Lower leg skin (tissue), 3 donors: ENCODE data around the gene DDX39B.

Experiments used
- CTCF ChIP-seq, 3 donors: fragments of 450-650 bp; IDR thresholded peaks; one replicate each; pipeline ENCODE4 v1.5.1; 2016; ENCODE audit warnings: antibody characterized with exemption in 3 of 3, mild to moderate bottlenecking in 3 of 3, moderate library complexity in 2 of 3
- POLR2A ChIP-seq, 2 donors: fragments of 450-650 bp; IDR thresholded peaks; one replicate each; pipeline ENCODE4 v1.6.1; 2016 to 2017; ENCODE audit warnings: antibody characterized with exemption in 2 of 2, mild to moderate bottlenecking in 1 of 2, moderate library complexity in 1 of 2

- TF ChIP-seq POLR2A (IDR thresholded peaks at IDR 0.05) (no peak), CTCF (IDR thresholded peaks at IDR 0.05) (no peak)
Measured at GRCh38 chr6:31540640-31541039, 1.2 kb downstream of the DDX39B start.
